Mucosa of descending colon (tissue), 3 donors: ENCODE measurements around the gene KLF5. TPM values are rescaled to one million over a fixed set of nuclear protein-coding genes. Genes with fewer than 3 reads are reported as not detected.

ENCODE experiments used
- ATAC-seq: fragments of 200-7000 bp; cut with Tn5 transposase; one replicate; pipeline ENCODE4 v1.9.1; 2020; ENCODE audit warnings: mild to moderate bottlenecking, moderate library complexity
- DNase-seq, 3 donors: peaks; one replicate each; pipeline ENCODE4 v3.0.0-alpha.2; 2020
- H3K36me3 ChIP-seq: fragments of 200-600 bp; one replicate; pipeline ENCODE4 v1.8.0; 2021; ENCODE audit warnings: low read depth, mild to moderate bottlenecking
- H3K4me1 ChIP-seq: fragments of 200-600 bp; one replicate; pipeline ENCODE4 v1.8.0; 2021; ENCODE audit warnings: low read depth, mild to moderate bottlenecking
- H3K4me3 ChIP-seq: fragments of 200-600 bp; one replicate; pipeline ENCODE4 v1.8.0; 2021; ENCODE audit warnings: mild to moderate bottlenecking
- H3K9me3 ChIP-seq: fragments of 200-600 bp; one replicate; pipeline ENCODE4 v1.8.0; 2021; ENCODE audit warnings: mild to moderate bottlenecking
- intact Hi-C, 2 donors: fragments of 100-400 bp; cut with DNase I in 1 of 2; cut with micrococcal nuclease in 1 of 2; formaldehyde crosslinking; loops; one replicate each; pipeline versions ENCODE4 v1.11.0 to v1.11.1; 2022; cut with DNase I, micrococcal nuclease
- total RNA-seq, 3 donors: library from RNA; stranded (reverse); fragmentation: NEBNext Ultra II Directional in 2 of 3; extraction: Animal tissue kit (Norgen Biotek cat#: 25700) in 2 of 3; gene quantifications; one replicate each; pipeline versions ENCODE4 v1.2.1 to v1.2.4, GENCODE V29; 2021 to 2023
- TF ChIP-seq, protein P1 (sequence below): fragments of 200-600 bp; IDR thresholded peaks from one replicate; pipeline ENCODE4 v1.8.0; 2022; ENCODE audit warnings: antibody characterized with exemption, mild to moderate bottlenecking
- donor health status: DM: no; HTN: no; CAD: no; lungs with moderate emphysema.
- donor health status: DM: no; HTN: no; CAD: no.
- donor health status: DM: no; HTN: yes; CAD: no.

KLF5 gene
- total RNA-seq, 3 donors from 2014 or later, result 131 to 401 (median 330) TPM

DNA sequence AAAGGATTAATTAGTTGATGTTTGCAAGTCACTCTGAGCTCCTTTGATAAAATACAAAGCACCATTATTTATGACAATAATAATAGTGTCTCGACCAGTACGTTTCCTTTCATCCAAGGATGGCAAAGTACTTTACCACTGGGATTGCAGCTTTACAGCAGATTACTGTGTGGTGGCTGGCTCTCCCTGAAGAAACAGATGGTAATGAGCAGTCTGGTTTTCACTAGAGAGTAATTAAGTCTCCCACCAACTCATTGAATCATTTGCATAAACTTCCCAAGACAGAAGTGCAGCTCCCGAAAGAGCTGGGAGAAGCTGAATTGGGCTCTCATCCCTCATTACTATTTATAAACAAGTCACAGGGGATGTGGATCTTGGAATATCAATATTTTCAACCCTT, 48.7 kb downstream of the KLF5 start:
- TF ChIP-seq, protein P1, sequence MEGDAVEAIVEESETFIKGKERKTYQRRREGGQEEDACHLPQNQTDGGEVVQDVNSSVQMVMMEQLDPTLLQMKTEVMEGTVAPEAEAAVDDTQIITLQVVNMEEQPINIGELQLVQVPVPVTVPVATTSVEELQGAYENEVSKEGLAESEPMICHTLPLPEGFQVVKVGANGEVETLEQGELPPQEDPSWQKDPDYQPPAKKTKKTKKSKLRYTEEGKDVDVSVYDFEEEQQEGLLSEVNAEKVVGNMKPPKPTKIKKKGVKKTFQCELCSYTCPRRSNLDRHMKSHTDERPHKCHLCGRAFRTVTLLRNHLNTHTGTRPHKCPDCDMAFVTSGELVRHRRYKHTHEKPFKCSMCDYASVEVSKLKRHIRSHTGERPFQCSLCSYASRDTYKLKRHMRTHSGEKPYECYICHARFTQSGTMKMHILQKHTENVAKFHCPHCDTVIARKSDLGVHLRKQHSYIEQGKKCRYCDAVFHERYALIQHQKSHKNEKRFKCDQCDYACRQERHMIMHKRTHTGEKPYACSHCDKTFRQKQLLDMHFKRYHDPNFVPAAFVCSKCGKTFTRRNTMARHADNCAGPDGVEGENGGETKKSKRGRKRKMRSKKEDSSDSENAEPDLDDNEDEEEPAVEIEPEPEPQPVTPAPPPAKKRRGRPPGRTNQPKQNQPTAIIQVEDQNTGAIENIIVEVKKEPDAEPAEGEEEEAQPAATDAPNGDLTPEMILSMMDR, result no peak
- H3K4me3 ChIP-seq, result no peak overlapping the region
- ATAC-seq (no peak), DNase-seq (no peak)
- intact Hi-C loops, result no loop called here
- no peaks in the 10 kb centered on the region for H3K9me3 ChIP-seq
- peaks cover 3% of the 10 kb centered on the region for H3K36me3 ChIP-seq
- peaks cover 7% of the 10 kb centered on the region for H3K4me1 ChIP-seq

DNA sequence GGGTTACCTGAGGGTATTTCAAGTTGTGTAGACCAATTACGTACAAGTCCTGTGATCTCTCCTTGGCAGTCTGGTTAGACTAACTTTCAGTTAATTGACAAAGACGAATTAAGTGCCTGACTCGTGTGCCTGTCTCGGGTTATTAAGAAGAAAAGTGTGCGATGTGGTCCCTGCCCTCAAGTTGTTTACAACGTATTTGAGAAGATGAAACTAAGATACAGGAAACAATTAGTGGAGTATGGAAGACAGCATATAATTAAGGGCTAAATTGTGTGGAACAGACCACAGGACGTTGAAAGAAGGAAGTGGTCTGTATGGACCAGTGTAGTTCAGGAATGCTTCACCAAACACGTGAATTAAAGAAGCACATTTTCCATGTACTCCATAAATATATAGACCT, 49.2 kb downstream of the KLF5 start:
- DNase-seq (no peak), ATAC-seq (no peak)
- intact Hi-C loops, result no loop called here
- H3K36me3 ChIP-seq, result peaks cover 3% of the 10 kb centered on the region
- peaks cover 7% of the 10 kb centered on the region for H3K4me1 ChIP-seq
- H3K4me3 ChIP-seq, result no peak overlapping the region
- no peaks in the 10 kb centered on the region for H3K9me3 ChIP-seq
- TF ChIP-seq, protein P1, result no peak

DNA sequence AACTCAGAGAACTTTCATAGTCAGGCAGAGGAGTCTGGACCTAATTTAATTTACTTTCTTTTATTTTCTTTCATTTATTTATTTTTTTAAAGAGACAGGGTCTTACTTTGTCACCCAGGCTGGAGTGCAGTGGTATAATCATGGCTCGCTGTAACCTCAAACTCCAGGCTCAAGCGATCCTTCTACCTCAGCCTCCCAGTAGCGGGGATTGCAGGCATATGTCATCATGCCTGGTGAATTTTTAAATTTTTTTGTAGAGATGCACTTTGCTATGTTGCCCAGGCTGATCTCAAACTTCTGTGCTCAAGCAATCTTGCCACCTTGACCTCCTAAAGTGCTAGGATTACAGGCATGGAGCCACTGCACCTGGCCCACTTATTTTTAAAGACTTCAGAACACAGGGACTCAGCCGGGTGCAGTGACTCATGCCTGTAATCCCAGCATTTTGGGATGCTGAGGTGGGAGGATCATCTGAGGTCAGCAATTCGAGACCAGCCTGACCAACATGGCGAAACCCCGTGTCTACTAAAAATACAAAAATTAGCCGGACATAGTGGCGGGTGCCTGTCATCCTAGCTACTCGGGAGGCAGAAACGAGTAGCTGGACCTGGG, 50.6 kb downstream of the KLF5 start:
- intact Hi-C loops, result no loop called here
- Histone ChIP-seq H3K9me3 (no peaks in the 10 kb centered on the region), H3K4me1 (peaks cover 7% of the 10 kb centered on the region), H3K4me3 (no peak overlapping the region), H3K36me3 (peaks cover 3% of the 10 kb centered on the region)
- DNase-seq (no peak), ATAC-seq (no peak)
- TF ChIP-seq, protein P1, result no peak

DNA sequence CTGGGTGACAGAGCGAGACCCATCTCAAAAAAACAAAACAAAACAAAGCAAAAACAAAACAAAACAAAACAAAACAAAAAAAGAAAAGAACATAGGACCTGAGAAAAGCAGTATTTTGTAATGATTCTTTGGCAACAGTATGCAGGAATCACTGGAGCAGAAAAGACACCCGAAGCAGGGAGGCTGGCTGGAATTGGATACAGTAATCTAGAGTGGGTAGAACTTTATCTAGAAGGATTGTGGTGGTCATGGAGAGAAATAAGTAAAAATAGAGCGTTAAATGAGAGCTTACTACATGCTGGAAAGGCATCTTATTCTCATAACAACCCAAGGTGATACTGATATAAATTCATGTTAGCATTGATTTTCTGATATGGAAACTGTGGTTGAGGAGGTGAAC, 51.2 kb downstream of the KLF5 start:
- no peaks in the 10 kb centered on the region for H3K9me3 ChIP-seq
- H3K4me1 ChIP-seq, result peaks cover 7% of the 10 kb centered on the region
- H3K36me3 ChIP-seq, result peaks cover 3% of the 10 kb centered on the region
- intact Hi-C loops, result no loop called here
- DNase-seq (no peak), ATAC-seq (no peak)
- TF ChIP-seq, protein P1, result no peak
- no peak overlapping the region for H3K4me3 ChIP-seq

DNA sequence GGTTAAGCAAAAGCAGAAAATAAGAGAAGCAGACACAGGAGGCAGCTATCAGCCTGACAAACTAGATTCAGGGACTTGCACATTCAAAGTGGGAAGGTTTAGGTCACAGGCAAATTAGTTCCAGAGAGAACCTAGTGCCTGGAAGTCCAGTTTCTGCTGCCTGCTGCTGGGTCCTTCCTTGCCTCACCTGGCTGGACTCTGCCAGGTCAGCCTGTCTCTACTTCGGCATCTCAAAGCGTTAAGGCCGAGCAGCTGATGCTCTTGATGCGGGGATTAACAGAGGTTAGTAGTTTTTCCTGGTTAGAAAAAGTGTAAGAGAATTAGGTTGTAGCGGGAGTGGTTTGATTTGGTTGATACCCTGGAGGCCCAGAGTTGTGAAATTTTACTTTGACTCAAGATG, 52.0 kb downstream of the KLF5 start:
- H3K9me3 ChIP-seq, result no peaks in the 10 kb centered on the region
- H3K36me3 ChIP-seq, result peaks cover 3% of the 10 kb centered on the region
- DNase-seq, result no peak
- H3K4me1 ChIP-seq, result peaks cover 7% of the 10 kb centered on the region
- no peak for ATAC-seq
- H3K4me3 ChIP-seq, result no peak overlapping the region
- intact Hi-C loops, result no loop called here
- TF ChIP-seq, protein P1, result no peak

DNA sequence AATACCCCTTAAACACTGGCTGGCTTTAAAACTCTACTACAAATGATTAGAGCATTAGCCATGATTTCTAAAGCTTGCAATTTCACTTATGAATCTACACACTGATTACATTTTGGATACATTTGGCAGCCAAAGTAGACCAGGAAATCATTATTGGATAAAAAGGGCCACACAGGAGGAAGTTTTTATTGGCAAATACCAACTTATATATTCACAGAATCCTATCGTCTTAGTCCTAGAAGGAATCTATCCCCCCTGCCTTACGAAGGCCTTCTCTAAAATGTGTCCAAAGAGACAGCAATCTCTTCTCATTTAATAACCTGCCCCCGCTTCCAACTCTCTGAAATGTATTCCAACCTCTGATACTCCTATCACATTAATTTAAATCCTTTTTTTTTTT, 52.5 kb downstream of the KLF5 start:
- H3K36me3 ChIP-seq, result peaks cover 3% of the 10 kb centered on the region
- H3K4me1 ChIP-seq, result peaks cover 7% of the 10 kb centered on the region
- ATAC-seq (no peak), DNase-seq (no peak)
- intact Hi-C loops, result no loop called here
- no peak overlapping the region for H3K4me3 ChIP-seq
- no peaks in the 10 kb centered on the region for H3K9me3 ChIP-seq
- TF ChIP-seq, protein P1, result no peak
